Right atrium auricular region (tissue), 2 donors: ENCODE measurements around the gene ALPG. TPM values are rescaled to one million over a fixed set of nuclear protein-coding genes. Genes with fewer than 3 reads are reported as not detected.
"Not testable (repeated sequence)": the region's sequence is repeated elsewhere in the genome, so short reads cannot be mapped to it uniquely, and the experiment has no call there.

Experiments
- DNase-seq: peaks from one replicate; pipeline ENCODE4 v3.0.0-alpha.2; 2019; ENCODE audit warnings: low spot score
- H3K27ac ChIP-seq, 2 donors: fragments of 200-600 bp; sonication (generic); 1 replicate in 1 of 2; 2 replicates in 1 of 2; pipeline ENCODE4 v1.5.1; 2016 to 2019
- H3K27me3 ChIP-seq, 2 donors: fragments of 200-600 bp; sonication (generic); one replicate each; pipeline versions ENCODE4 v1.5.1 to v1.6.0; 2017 to 2019
- H3K36me3 ChIP-seq: fragments of 200-600 bp; sonication (generic); one replicate; pipeline ENCODE4 v1.5.1; 2016
- H3K4me1 ChIP-seq, 2 donors: fragments of 200-600 bp; sonication (generic); one replicate each; pipeline versions ENCODE4 v1.5.1 to v1.6.0; 2017 to 2019
- H3K4me3 ChIP-seq, 2 donors: fragments of 200-600 bp; sonication (generic); 1 replicate in 1 of 2; 2 replicates in 1 of 2; pipeline ENCODE4 v1.5.1; 2017 to 2019; ENCODE audit warnings: mild to moderate bottlenecking in 1 of 2, moderate library complexity in 1 of 2
- H3K9me3 ChIP-seq, 2 donors: fragments of 200-600 bp; sonication (generic); one replicate each; pipeline ENCODE4 v1.5.1; 2019
- total RNA-seq, 2 donors: library from RNA; depleted of rRNA; stranded (reverse); fragments of >200 nt; gene quantifications; one replicate each; pipeline ENCODE4 v1.1.0, GENCODE V29; 2016
- TF ChIP-seq, protein P1 (sequence below), 2 donors: fragments of 200-600 bp; sonication (generic); IDR thresholded peaks; one replicate each; pipeline ENCODE4 v1.5.1; 2019; ENCODE audit warnings: antibody characterized with exemption in 2 of 2

ALPG gene
- total RNA-seq, 2 donors from 2014 or later, result not detected

GRCh38 chr2:232377319-232377718 is 29.3 kb upstream of the ALPG start:
- Histone ChIP-seq H3K27ac (no peak overlapping the region), H3K4me3 (no peak overlapping the region)
- no peak for DNase-seq

GRCh38 chr2:232377841-232378734 is 28.6 kb upstream of the ALPG start:
- no peaks in the 10 kb centered on the region for H3K9me3 ChIP-seq
- no peak for DNase-seq
- H3K4me1 ChIP-seq, result no peaks in the 10 kb centered on the region
- TF ChIP-seq, protein P1, sequence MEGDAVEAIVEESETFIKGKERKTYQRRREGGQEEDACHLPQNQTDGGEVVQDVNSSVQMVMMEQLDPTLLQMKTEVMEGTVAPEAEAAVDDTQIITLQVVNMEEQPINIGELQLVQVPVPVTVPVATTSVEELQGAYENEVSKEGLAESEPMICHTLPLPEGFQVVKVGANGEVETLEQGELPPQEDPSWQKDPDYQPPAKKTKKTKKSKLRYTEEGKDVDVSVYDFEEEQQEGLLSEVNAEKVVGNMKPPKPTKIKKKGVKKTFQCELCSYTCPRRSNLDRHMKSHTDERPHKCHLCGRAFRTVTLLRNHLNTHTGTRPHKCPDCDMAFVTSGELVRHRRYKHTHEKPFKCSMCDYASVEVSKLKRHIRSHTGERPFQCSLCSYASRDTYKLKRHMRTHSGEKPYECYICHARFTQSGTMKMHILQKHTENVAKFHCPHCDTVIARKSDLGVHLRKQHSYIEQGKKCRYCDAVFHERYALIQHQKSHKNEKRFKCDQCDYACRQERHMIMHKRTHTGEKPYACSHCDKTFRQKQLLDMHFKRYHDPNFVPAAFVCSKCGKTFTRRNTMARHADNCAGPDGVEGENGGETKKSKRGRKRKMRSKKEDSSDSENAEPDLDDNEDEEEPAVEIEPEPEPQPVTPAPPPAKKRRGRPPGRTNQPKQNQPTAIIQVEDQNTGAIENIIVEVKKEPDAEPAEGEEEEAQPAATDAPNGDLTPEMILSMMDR (IDR thresholded peaks at IDR 0.05), result no peak
- H3K27ac ChIP-seq, result no peak overlapping the region
- H3K36me3 ChIP-seq, result no peaks in the 10 kb centered on the region
- no peaks in the 10 kb centered on the region for H3K27me3 ChIP-seq
- H3K4me3 ChIP-seq, result no peak overlapping the region

More at GRCh38 chr2:232377319-232377718, 29.3 kb upstream of the ALPG start:
- Histone ChIP-seq H3K9me3 (no peaks in the 10 kb centered on the region), H3K36me3 (no peaks in the 10 kb centered on the region), H3K27me3 (no peaks in the 10 kb centered on the region), H3K4me1 (no peaks in the 10 kb centered on the region)
- TF ChIP-seq, protein P1 (IDR thresholded peaks at IDR 0.05), result no peak

- not testable (repeated sequence) for H3K27me3 ChIP-seq, H3K9me3 ChIP-seq, H3K4me1 ChIP-seq, H3K4me3 ChIP-seq, DNase-seq, H3K27ac ChIP-seq, H3K36me3 ChIP-seq
Measured at GRCh38 chr2:232378735-232379151, 27.9 kb upstream of the ALPG start, which contains the start of gene ALPP. Gene ALPP, plus strand, starts transcription at chr2:232378751. Its CDS starts 52 bp downstream, at chr2:232378803.

- H3K4me3 ChIP-seq, H3K27me3 ChIP-seq, DNase-seq, H3K27ac ChIP-seq, H3K4me1 ChIP-seq, H3K36me3 ChIP-seq, H3K9me3 ChIP-seq: not testable (repeated sequence)
Measured at GRCh38 chr2:232379610-232380590, 26.7 kb upstream of the ALPG start.

GRCh38 chr2:232381204-232382031 is 25.2 kb upstream of the ALPG start:
- not testable (repeated sequence) for H3K9me3 ChIP-seq, H3K4me3 ChIP-seq, H3K27me3 ChIP-seq, H3K4me1 ChIP-seq, H3K27ac ChIP-seq, H3K36me3 ChIP-seq, DNase-seq

- no peaks in the 10 kb centered on the region for H3K9me3 ChIP-seq
- H3K27ac ChIP-seq, result no peak overlapping the region
- H3K4me3 ChIP-seq, result no peak overlapping the region
- TF ChIP-seq, protein P1 (IDR thresholded peaks at IDR 0.05), result no peak
- H3K36me3 ChIP-seq, result no peaks in the 10 kb centered on the region
- DNase-seq, result no peak
- H3K4me1 ChIP-seq, result peaks cover 0 to 12% of the 10 kb centered on the region in 2 donors
- H3K27me3 ChIP-seq, result peaks cover 0 to 14% of the 10 kb centered on the region in 2 donors
Measured at GRCh38 chr2:232382331-232383225, 24.1 kb upstream of the ALPG start.
